OCI-LY1 (cell line): ENCODE measurements around the gene FRMD3.

ENCODE experiments used
- H2AFZ ChIP-seq: fragments of 200-600 bp; sonication (generic), shearing (Covaris generic); 2 replicates; pipeline ENCODE4 v1.6.0; 2014; ENCODE audit warnings: antibody characterized with exemption, mild to moderate bottlenecking, low read length
- H3F3A ChIP-seq: fragments of 200-600 bp; sonication (generic), shearing (Covaris generic); 2 replicates; pipeline ENCODE4 v1.6.0; 2014; ENCODE audit warnings: mild to moderate bottlenecking, antibody characterized with exemption, low read length, moderate library complexity; ENCODE audit not compliant: insufficient read depth
- H3K27ac ChIP-seq: fragments of 200-600 bp; sonication (generic); 2 replicates; pipeline ENCODE4 v1.5.1; 2014; ENCODE audit warnings: low read length, mixed run types, mild to moderate bottlenecking, low read depth; ENCODE audit not compliant: poor library complexity, severe bottlenecking
- H3K27me3 ChIP-seq: fragments of 200-600 bp; sonication (generic); 2 replicates; pipeline ENCODE4 v1.6.0; 2014; ENCODE audit warnings: antibody characterized with exemption, mild to moderate bottlenecking, low read length, moderate library complexity; ENCODE audit not compliant: insufficient read depth
- H3K36me3 ChIP-seq: fragments of 200-600 bp; sonication (generic); 2 replicates; pipeline ENCODE4 v1.6.1; 2014; ENCODE audit warnings: mild to moderate bottlenecking, antibody characterized with exemption, low read length, moderate library complexity, mixed read lengths; ENCODE audit not compliant: insufficient read depth
- H3K4me1 ChIP-seq: fragments of 200-600 bp; sonication (generic); 2 replicates; pipeline ENCODE4 v1.5.1; 2014; ENCODE audit warnings: mild to moderate bottlenecking, low read length, moderate library complexity; ENCODE audit not compliant: insufficient read depth, severe bottlenecking
- H3K4me2 ChIP-seq: fragments of 200-600 bp; sonication (generic), shearing (Covaris generic); 2 replicates; pipeline ENCODE4 v1.6.1; 2014; ENCODE audit warnings: low read length
- H3K4me3 ChIP-seq: fragments of 200-600 bp; sonication (generic); 2 replicates; pipeline ENCODE4 v1.5.1; 2014; ENCODE audit warnings: low read length, low read depth, mild to moderate bottlenecking, mixed read lengths; ENCODE audit not compliant: poor library complexity, severe bottlenecking
- H3K79me2 ChIP-seq: fragments of 200-600 bp; shearing (Covaris generic); 2 replicates; pipeline ENCODE4 v1.6.1; 2016; ENCODE audit warnings: mixed run types, low read length, mixed read lengths; ENCODE audit not compliant: insufficient read depth
- H3K9ac ChIP-seq: fragments of 200-600 bp; sonication (generic), shearing (Covaris generic); 2 replicates; pipeline ENCODE4 v1.6.1; 2014; ENCODE audit warnings: mild to moderate bottlenecking, low read length, mixed read lengths
- H3K9me2 ChIP-seq: fragments of 200-600 bp; sonication (generic), shearing (Covaris generic); 2 replicates; pipeline ENCODE4 v1.6.1; 2014; ENCODE audit warnings: low read depth, mild to moderate bottlenecking, low read length, mixed read lengths
- H3K9me3 ChIP-seq: fragments of 200-600 bp; shearing (Covaris generic); 2 replicates; pipeline ENCODE4 v1.6.1; 2014; ENCODE audit warnings: low read length, mixed read lengths
- H4K20me1 ChIP-seq: fragments of 200-600 bp; sonication (generic), shearing (Covaris generic); 2 replicates; pipeline ENCODE4 v1.6.0; 2016; ENCODE audit warnings: mild to moderate bottlenecking, low read length; ENCODE audit not compliant: insufficient read depth
- CTCF ChIP-seq: fragments of 200-600 bp; sonication (generic), shearing (Covaris generic); IDR thresholded peaks from 2 replicates; pipeline ENCODE4 v1.5.1; 2017; ENCODE audit warnings: mild to moderate bottlenecking, antibody characterized with exemption, low read length, moderate library complexity, mixed read lengths
- EZH2 ChIP-seq: fragments of 200-600 bp; sonication (generic), shearing (Covaris generic); IDR thresholded peaks from 2 replicates; pipeline ENCODE4 v1.8.0; 2017; ENCODE audit warnings: borderline replicate concordance, mixed run types, mild to moderate bottlenecking, antibody characterized with exemption, low read length, moderate library complexity, mixed read lengths

Gene FRMD3

DNA sequence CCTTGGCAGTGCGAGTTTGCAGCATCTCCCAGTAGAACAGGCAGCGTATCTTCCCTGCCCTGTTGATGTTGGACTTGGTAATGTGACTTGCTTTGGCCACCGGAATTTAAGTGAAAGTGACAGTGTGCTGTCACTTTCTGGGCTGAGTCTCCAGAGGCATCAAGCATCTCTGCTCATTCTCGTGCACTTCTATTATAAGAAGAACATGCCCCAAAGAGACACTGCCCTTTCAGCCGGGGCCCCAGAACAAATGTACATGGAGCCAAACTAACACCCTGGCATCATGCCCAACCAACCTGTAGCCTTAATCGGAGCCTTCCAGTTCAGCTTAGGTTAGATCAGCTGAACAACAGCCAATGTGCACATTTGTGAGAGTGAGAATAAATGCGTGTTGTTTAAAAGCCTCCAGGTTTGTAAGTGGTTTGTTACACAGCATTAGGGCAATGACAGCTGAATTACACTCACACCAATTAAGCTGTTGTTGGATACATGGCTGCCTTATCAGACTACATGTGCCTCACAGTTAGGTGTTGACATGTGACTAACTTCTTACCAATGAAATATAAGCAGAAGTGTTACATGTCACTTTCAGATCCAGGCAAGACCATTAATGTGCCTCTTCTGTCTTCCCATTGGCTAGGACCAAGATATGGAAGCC lies 22.1 kb upstream of the FRMD3 start:
- no peaks in the 10 kb centered on the region for H4K20me1 ChIP-seq
- H3K9me2 ChIP-seq = no peaks in the 10 kb centered on the region
- no peak overlapping the region for H3K9ac ChIP-seq
- no peaks in the 10 kb centered on the region for H3K4me1 ChIP-seq
- TF ChIP-seq CTCF = no peak
- no peak for TF ChIP-seq EZH2
- H3K79me2 ChIP-seq = no peaks in the 10 kb centered on the region
- H3K36me3 ChIP-seq = no peaks in the 10 kb centered on the region
- no peaks in the 10 kb centered on the region for H3K9me3 ChIP-seq
- no peak overlapping the region for H3K4me2 ChIP-seq
- H2AFZ ChIP-seq = no peak overlapping the region
- no peak overlapping the region for H3K4me3 ChIP-seq
- no peak overlapping the region for H3K27ac ChIP-seq
- H3F3A ChIP-seq = no peaks in the 10 kb centered on the region
- no peaks in the 10 kb centered on the region for H3K27me3 ChIP-seq

GRCh38 chr9:83557771-83558170 lies 19.6 kb upstream of the FRMD3 start:
- Histone ChIP-seq H3K4me2 (no peak overlapping the region), H3K36me3 (no peaks in the 10 kb centered on the region), H3K9ac (no peak overlapping the region), H3K4me1 (no peaks in the 10 kb centered on the region), H3K4me3 (no peak overlapping the region), H2AFZ (no peak overlapping the region), H4K20me1 (no peaks in the 10 kb centered on the region), H3K27me3 (no peaks in the 10 kb centered on the region), H3K27ac (no peak overlapping the region), H3K79me2 (no peaks in the 10 kb centered on the region), H3F3A (no peaks in the 10 kb centered on the region), H3K9me3 (no peaks in the 10 kb centered on the region), H3K9me2 (no peaks in the 10 kb centered on the region)
- TF ChIP-seq EZH2 = no peak
- no peak for TF ChIP-seq CTCF

- Histone ChIP-seq H3F3A (no peaks in the 10 kb centered on the region), H3K27me3 (no peaks in the 10 kb centered on the region), H3K9me3 (no peaks in the 10 kb centered on the region), H3K4me1 (no peaks in the 10 kb centered on the region), H4K20me1 (no peaks in the 10 kb centered on the region), H3K36me3 (no peaks in the 10 kb centered on the region), H3K9me2 (no peaks in the 10 kb centered on the region), H3K4me2 (no peak overlapping the region), H3K27ac (no peak overlapping the region), H3K79me2 (no peaks in the 10 kb centered on the region), H3K9ac (no peak overlapping the region), H3K4me3 (no peak overlapping the region), H2AFZ (no peak overlapping the region)
- no peak for TF ChIP-seq CTCF
- no peak for TF ChIP-seq EZH2
These were observed 19.1 kb upstream of the FRMD3 start for GRCh38 chr9:83557317-83557716.
